SKM-1 (cell line): Measurements from ENCODE around the gene ALPK3.

Experiments
- DNase-seq: peaks from one replicate; lab custom pipeline; 2025; ENCODE audit not compliant: unreplicated experiment; lab: John Stamatoyannopoulos, UW

The ALPK3 gene

DNA sequence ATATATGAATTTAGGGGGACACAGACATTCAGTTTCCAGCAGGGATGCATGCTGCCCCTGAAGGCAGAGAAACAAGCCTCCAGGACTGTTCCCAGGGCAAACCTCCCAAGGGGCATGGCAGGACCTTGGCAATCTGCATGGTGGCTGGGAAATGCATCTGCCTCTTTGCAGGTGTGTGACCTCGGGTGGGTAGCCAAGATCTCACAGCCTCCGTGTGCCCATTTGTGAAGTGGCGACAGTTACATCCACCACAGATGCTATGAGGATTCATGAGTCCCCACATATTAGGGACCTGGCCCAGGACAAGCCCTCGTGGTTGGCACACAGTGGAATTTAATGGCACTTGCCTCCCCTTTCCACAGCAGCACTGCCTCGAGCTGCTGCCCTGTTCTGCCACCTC lies 97.2 kb downstream of the ALPK3 start:
- DNase-seq, result no peak

GRCh38 chr15:84914909-84915605 lies 97.9 kb downstream of the ALPK3 start:
- peak; percentile 75 for DNase-seq

- DNase-seq, result no peak
Observed at GRCh38 chr15:84915606-84915958, 98.4 kb downstream of the ALPK3 start.

GRCh38 chr15:84917452-84917851 lies 100.3 kb downstream of the ALPK3 start:
- no peak for DNase-seq

GRCh38 chr15:84919106-84919667 lies 102.0 kb downstream of the ALPK3 start:
- DNase-seq, result no peak

GRCh38 chr15:84921121-84921520 lies 104.0 kb downstream of the ALPK3 start:
- DNase-seq, result no peak

- DNase-seq, result no peak
Observed at GRCh38 chr15:84922530-84922929, 105.4 kb downstream of the ALPK3 start.
